Activated CD8-positive, alpha-beta memory T cell treated with anti-CD3 and anti-CD28 coated beads for 48 hours (primary cell): Measurements from ENCODE around the gene TRIO.
"Not testable (repeated sequence)": the region's sequence is repeated elsewhere in the genome, so short reads cannot be mapped to it uniquely, and the experiment has no call there.

Source experiments
- DNase-seq, 3 experiments: peaks; one replicate each; pipeline ENCODE4 v3.0.0-alpha.2; 2020; ENCODE audit warnings: low read depth in 2 of 3, low spot score in 2 of 3

The TRIO gene

GRCh38 chr5:14523243-14524034, 380.3 kb downstream of the TRIO start:
- DNase-seq: no peak

DNA sequence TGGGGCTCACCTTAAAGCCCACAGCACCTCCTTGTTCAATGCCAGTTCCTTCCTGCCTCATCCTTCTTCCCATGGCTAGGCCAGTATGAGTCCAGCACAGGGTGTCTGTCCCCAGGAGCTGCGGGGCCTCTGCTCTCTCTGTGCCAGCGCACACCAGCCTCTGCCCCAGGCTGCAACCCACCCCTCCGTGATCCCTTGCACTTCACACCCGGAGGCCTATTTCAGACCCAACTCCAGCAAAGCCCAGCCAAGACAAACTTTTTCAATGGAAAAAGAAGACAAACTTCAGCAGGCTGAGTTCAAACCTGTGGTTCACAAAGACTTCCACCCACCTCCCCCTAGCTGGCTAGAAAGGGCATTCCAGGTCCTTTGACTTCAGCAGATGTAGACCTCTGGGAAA, 382.3 kb downstream of the TRIO start:
- no peak for DNase-seq

DNA sequence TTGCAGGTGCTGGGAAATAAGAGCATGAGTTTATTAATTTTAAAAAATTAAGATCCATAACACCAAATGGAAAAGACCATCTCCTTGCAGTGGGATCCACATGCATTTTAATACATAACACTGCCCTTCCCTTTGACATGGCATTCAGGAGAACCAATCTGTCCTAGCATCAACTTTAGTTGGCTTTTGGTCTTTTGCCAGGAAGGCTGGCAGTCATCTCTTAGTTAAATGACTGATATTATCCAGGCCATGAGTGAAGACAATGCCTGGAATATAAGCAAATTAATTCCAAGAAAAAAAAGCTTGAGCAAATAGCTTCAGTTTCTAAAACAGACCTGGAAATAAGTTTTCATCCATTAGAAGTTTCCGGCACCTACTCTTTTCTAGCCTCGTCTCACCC, 383.4 kb downstream of the TRIO start:
- DNase-seq: no peak

GRCh38 chr5:14528115-14528514, 385.0 kb downstream of the TRIO start:
- DNase-seq: no peak

GRCh38 chr5:14528926-14529325, 385.8 kb downstream of the TRIO start:
- DNase-seq: no peak

- DNase-seq: no peak
Observed at GRCh38 chr5:14531668-14532067, 388.5 kb downstream of the TRIO start.

DNA sequence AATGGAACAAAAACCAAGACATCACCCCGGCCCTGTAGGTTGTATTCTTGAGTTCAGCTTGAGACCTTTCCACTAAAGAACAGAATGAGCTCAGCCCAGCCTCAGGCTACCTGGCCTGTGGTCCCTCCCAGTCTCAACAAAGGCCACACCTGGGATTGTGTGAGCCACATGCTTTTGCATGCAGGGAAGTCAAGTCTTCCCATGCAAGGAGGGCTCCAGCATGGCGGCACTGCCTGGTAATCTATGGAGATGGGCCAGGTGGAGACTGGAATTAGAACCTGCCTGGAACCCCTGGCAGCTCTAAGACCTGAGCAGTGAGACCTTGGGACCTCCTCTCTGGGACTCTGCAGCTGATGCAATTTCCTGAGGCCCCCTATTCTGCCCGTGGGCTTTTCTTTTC, 389.0 kb downstream of the TRIO start:
- DNase-seq: no peak

- no peak for DNase-seq
Observed at GRCh38 chr5:14534773-14535172, 391.6 kb downstream of the TRIO start.

DNA sequence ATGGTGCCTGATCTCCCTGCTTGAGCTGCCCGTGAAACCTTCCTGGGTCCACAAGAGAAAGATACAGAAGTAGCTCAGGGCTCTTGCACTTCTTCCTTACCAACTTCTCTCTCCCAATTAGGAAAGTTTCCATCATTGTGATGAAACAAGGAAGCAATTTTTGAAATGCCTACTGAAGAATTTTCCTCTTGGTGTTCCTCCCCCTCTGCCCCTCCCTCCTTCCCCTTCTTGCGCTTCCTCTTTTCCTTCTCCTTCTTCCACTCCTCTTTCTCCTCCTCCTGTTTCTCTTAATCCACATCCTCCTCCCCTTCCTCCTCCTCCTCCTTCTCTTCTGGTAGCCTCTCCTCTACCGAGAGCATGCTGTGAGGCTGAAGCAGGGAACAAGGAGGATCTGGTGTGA, 402.2 kb downstream of the TRIO start:
- no peak for DNase-seq

GRCh38 chr5:14545862-14546261, 402.7 kb downstream of the TRIO start:
- DNase-seq: no peak

- DNase-seq: no peak
Observed at GRCh38 chr5:14547666-14548065, 404.5 kb downstream of the TRIO start.

- DNase-seq: no peak
Observed at GRCh38 chr5:14551211-14551610, 408.1 kb downstream of the TRIO start.

GRCh38 chr5:14552017-14552416, 408.9 kb downstream of the TRIO start:
- DNase-seq: no peak

DNA sequence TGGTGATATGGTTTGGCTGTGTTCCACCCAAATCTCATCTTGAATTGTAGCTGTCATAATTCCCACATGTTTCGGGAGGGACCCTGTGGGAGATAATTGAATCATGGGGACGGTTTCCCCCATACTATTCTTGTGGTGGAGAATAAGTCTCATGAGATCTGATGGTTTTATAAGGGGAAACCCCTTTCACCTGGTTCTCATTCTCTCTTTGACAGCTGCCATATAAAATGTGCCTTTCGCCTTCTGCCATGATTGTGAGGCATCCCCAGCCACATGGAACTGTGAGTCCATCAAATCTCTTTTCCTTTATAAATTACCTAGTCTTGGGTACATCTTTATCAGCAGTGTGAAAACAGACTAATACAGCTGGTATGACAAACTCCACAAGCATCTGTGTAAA, 411.1 kb downstream of the TRIO start:
- DNase-seq: not testable (repeated sequence)

DNA sequence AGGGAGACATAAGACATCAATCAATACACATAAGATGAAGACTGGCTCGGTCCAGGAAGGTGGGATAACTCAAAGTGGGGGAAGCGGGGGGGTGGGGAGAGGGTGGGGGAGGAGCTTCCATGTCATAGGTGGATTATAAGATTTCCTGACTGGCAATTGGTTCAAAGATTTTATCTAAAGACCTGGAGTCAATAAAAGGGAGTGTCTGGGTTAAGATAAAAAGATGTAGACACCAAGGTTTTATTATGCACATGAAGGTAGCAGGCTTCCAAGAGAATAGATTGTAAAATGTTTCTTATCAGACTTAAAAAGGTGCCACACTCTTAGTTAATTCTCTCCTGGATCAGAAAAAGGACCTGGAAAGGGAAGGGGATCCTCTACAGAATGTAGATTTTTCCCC, 412.9 kb downstream of the TRIO start:
- no peak for DNase-seq

- DNase-seq: no peak
Observed at GRCh38 chr5:14557203-14557770, 414.1 kb downstream of the TRIO start.

- no peak for DNase-seq
Observed at GRCh38 chr5:14557791-14558415, 414.8 kb downstream of the TRIO start.
